ENCODE data around the gene KIF22.

Gene KIF22

DNA sequence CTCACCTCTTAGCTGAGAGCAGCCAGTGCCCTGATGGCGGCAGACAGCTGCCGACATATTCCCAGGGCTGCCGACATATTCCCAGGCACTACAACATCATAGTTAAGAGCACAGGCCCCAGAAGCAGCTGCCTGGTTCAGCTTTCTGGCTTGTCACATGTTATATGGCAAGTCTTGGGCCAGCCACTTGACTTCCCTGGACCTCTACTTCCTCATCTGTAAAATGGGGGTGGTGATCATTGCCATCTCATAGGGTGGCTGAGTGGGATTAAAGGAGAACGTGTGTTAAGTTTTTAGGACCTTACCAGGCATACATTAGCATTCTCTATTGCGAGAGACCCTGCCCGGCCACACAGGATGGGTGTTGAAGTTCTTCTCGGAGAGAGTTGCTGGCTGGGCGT lies 53.4 kb downstream of the KIF22 start:
- DNase-seq, result no peak

DNA sequence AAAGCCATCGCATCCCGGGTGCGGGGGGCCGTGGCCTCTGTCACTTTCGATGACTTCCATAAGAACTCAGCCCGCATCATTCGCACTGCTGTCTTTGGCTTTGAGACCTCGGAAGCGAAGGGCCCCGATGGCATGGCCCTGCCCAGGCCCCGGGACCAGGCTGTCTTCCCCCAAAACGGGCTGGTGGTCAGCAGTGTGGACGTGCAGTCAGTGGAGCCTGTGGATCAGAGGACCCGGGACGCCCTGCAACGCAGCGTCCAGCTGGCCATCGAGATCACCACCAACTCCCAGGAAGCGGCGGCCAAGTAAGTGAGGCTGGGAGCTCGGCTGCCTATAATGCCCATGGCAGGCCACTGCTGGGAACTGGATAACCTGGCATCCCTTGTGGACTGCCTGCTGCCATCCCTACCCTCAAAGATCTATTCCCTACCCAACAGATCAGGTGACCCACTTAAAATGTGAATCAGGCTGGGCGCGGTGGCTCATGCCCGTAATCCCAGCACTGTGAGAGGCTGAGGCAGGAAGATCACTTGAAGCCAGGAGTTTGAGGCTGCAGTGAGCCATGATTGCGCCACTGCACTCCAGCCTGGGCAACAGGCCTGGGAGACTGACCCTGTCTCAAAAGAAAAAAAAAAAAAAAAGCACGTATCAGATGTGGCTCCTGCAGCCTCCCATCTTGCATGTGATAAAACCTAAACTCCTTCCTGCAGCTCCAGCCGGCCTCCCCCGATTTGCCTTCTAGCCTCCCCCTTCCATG lies 54.2 kb downstream of the KIF22 start:
- DNase-seq, result no peak

DNA sequence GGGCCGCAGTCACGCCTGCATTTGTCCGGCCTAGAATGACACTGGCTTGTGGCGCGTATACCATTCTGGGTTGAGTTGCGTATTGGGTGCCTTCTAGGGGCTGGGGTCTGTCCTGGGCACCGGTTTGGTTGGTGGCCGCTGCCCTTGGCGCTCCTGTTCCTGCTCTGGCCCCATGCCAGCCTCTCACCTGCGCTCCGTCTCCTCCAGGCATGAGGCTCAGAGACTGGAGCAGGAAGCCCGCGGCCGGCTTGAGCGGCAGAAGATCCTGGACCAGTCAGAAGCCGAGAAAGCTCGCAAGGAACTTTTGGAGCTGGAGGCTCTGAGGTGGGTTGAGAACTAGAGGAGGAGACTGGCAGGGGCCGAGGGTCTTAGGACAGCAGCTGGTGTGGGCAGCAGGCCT lies 55.1 kb downstream of the KIF22 start:
- no peak for DNase-seq

DNA sequence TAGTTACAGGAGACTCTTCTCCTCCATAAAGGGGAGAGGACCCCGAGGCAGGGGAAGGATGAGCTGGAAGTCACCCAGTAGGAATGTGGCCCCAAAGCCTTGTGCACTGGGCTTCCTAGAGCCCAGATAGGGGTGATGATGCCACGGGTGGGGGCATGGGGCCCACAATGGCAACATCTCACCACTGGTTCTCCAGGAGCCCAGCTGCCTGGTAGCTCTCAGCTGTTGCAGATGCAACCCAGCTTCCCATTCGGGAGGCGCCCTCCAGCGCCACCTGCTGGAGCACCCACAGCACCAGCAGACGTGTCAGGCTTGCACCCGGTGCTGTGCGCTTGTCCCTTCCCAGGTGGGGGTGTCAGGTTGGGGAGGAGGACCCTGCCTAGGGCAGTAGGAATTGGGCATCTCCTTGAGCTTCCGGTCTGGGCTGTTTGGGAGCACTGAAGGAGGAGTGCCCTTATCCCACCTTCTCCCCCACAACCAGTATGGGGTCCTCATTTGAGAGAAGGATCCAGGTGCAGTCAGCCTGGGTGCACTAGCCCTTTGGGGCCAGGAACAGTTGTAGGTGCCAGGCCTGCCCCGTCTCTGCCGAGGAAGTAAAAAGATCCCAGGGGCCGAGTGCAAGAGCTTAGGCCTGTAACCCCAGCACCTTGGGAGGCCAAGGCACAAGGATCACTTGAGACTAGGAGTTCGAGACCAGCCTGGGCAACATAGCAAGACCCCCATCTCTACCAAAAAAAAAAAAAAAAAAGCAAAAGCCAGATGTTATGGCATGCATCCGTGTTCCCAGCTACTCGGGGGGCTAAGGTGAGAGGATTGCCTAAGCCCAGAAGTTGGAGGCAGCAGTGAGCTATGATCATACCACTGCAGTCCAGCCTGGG lies 58.1 kb downstream of the KIF22 start:
- peak; percentile 92 for DNase-seq

DNA sequence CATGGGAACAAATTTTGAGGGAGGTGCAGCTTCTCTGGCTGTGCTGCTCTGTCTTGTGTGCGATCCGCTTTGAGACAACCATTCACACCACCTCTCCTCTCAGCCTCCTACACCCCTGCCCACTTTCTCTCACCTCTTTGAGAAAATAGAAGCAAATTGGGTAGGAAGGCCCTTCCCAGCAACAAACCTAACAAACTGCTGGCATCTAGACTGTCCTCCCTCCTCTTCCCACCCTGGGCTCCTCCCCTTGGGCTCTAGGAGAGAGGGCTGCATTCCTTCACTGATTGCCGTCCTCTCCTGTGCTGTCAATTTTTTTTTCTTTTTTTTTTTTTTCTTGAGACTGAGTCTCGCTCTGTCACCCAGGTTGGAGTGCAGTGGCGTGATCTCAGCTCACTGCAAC lies 59.0 kb downstream of the KIF22 start:
- no peak for DNase-seq

DNA sequence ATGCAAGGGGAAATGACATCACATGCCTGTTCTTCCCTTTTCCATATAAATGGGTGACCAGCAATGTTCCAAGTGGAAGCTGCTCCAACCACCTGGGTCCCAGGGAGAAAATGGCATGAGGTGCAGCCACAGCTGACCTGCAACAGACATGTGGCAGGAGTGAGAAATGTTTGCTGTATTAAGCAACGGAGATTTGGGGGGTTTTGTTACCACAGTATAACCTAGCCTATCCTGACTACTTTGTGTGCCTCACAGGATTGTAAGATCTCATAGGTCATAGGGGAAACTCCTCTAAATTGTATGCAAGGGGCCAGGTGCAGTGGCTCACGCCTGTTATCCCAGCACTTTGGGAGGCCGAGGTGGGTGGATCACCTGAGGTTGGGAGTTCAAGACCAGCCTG lies 60.4 kb downstream of the KIF22 start:
- DNase-seq, result no peak

DNA sequence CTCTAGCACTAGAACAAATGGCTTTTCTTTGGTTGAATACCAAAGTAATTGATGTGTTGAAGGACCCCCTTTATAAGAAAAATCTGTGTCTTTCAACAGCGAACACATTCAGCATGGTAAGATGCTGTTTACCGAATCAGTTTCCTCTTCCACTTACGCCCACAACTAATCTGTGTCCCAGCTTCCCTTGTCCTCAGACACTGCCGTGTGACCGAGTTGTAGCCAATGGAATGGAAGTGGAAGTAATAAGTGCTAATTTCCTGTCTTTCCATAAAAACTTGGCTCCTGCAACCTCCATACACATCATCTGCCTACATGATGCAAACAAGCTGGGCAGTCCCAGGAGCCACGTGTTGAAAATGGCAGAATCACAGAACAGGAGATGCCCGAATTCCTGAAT lies 62.1 kb downstream of the KIF22 start:
- DNase-seq, result no peak

DNA sequence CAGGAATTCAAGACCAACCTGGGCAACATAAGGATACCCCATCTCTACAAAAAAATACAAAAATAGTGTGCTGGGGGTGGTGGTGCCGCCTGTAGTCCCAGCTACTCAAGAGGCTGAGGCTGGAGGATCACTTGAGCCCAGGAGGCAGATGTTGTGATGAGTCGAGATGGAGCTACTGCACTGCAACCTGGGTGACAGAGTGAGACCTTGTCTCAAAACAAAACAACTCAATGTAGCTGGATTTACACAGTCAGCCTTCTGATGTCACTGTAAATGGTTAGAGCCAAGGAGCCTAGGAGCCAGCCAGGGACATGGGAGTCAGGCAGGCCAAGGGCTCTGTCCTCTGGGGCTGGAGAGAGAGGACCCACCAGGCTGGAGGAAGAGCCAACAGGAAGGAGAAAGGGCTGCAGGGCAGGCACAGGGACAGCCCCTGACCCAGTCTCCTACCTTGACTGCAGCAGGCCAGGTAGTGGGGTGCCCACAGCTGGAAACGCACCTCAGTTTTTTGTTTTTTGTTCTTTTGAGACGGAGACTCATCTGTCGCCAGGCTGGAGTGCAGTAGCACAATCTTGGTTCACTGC lies 64.1 kb downstream of the KIF22 start:
- DNase-seq, result no peak
